AG09309 (cell line): ENCODE data around the gene MAT1A.

Source experiments
- DNase-seq: peaks from one replicate; pipeline ENCODE4 v3.0.0-alpha.2; 2010; ENCODE audit warnings: low read depth
- H3K4me3 ChIP-seq: 2 replicates; pipeline ENCODE4 v1.5.1; 2011; ENCODE audit warnings: mild to moderate bottlenecking, low read depth, low read length, moderate library complexity; ENCODE audit not compliant: control insufficient read depth
- CTCF ChIP-seq: IDR thresholded peaks from 2 replicates; pipeline ENCODE4 v1.5.1; 2011; ENCODE audit warnings: mild to moderate bottlenecking, low read depth, low read length, inconsistent platforms; ENCODE audit not compliant: insufficient read depth, control insufficient read depth; ENCODE audit errors: missing control alignments

MAT1A gene

GRCh38 chr10:80274396-80275134 lies 14.9 kb downstream of the MAT1A start:
- no peak for DNase-seq
- TF ChIP-seq CTCF, result no peak
- H3K4me3 ChIP-seq, result no peak overlapping the region

GRCh38 chr10:80273523-80274170 lies 15.8 kb downstream of the MAT1A start:
- no peak overlapping the region for H3K4me3 ChIP-seq
- no peak for DNase-seq
- no peak for TF ChIP-seq CTCF

GRCh38 chr10:80272793-80273522 lies 16.5 kb downstream of the MAT1A start:
- no peak for TF ChIP-seq CTCF
- no peak for DNase-seq
- no peak overlapping the region for H3K4me3 ChIP-seq

GRCh38 chr10:80271416-80271815 lies 18.0 kb downstream of the MAT1A start:
- no peak for TF ChIP-seq CTCF
- H3K4me3 ChIP-seq, result no peak overlapping the region
- no peak for DNase-seq

- H3K4me3 ChIP-seq, result no peak overlapping the region
- no peak for TF ChIP-seq CTCF
- no peak for DNase-seq
These were observed 18.6 kb downstream of the MAT1A start for GRCh38 chr10:80270887-80271286.

GRCh38 chr10:80268938-80269588 lies 20.4 kb downstream of the MAT1A start:
- TF ChIP-seq CTCF, result no peak
- no peak overlapping the region for H3K4me3 ChIP-seq
- DNase-seq, result no peak
